HG03469 (cell line): Measurements from ENCODE around the gene APLP2.
"Not testable (repeated sequence)": the region's sequence is repeated elsewhere in the genome, so short reads cannot be mapped to it uniquely, and the experiment has no call there.

Experiments used
- ATAC-seq: cut with Tn5 transposase; IDR thresholded peaks from one replicate; pipeline ENCODE4 v1.9.1; 2021; ENCODE audit warnings: mild to moderate bottlenecking, moderate library complexity, moderate number of reproducible peaks; ENCODE audit not compliant: unreplicated experiment

The APLP2 gene

DNA sequence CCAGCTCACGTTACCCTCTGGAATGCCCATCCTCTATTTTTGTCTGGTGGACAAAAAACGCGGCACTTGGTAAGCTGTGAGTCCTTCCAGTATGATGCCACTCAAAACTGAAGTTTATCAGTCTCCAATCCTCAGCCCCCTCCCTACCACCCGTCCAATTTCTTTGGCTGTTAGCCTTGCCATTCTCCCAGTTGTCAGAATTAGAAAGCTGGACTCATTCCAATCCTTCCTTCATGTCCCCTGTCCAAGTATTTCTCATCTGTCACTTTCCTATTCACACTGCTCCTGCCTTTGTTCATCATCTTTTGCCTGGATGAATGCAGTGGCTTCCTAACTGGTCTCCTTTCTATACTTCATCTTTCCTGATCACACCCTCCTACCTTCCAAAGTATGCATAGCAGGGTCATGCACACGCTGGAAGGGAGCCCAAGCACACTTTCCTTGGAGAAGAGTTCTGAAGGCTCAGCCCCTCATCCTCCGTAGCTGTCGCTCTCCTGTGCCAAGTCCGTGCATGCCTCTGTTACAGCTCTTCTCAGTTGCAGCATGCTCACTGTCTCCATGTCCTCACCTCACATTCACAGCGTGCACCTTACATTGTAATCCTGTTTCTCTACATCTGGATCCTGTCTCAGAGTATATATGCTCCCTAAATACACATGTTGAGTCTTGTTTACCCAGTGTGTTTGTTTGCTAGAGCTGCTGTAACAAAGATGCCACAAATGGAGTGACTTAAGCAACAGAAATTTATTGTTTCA lies 19.4 kb downstream of the APLP2 start:
- no peak for ATAC-seq

DNA sequence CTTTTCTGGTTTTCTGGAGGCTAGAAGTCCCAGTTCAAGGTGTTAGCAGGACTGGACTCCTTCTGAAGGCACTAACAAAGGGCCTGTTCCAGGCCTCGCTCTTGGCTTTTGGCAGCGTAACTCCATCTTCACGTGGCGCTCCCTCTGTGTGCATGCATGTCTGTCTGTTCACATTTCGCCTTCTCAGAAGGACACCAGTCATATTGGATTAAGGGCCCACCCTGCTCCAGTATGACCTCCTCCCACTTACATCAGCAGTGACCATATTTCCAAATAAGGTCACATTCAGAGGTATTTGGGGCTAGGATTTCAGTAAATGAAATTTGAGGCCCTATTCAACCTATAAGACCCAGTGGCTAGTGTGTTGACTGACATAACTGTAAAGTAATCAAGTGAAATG lies 20.0 kb downstream of the APLP2 start:
- no peak for ATAC-seq

DNA sequence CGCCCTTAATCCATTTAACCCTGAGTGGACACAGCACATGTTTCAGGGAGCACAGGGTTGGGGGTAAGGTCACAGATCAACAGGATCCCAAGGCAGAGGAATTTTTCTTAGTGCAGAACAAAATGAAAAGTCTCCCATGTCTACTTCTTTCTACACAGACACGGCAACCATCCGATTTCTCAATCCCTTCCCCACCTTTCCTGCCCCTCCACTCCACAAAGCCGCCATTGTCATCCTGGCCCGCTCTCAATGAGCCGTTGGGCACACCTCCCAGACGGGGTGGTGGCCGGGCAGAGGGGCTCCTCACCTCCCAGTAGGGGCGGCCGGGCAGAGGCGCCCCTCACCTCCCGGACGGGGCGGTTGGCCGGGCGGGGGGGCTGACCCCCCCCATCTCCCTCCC lies 20.8 kb downstream of the APLP2 start:
- ATAC-seq = not testable (repeated sequence)

DNA sequence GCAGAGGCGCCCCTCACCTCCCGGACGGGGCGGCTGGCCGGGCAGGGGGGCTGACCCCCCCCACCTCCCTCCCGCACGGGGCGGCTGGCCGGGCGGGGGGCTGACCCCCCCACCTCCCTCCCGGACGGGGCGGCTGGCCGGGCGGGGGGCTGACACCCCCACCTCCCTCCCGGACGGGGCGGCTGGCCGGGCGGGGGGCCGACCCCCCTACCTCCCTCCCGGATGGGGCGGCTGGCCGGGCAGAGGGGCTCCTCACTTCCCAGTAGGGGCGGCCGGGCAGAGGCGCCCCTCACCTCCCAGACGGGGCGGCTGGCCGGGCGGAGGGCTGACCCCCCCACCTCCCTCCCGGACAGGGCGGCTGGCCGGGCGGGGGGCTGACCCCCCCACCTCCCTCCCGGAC lies 21.5 kb downstream of the APLP2 start:
- not testable (repeated sequence) for ATAC-seq

DNA sequence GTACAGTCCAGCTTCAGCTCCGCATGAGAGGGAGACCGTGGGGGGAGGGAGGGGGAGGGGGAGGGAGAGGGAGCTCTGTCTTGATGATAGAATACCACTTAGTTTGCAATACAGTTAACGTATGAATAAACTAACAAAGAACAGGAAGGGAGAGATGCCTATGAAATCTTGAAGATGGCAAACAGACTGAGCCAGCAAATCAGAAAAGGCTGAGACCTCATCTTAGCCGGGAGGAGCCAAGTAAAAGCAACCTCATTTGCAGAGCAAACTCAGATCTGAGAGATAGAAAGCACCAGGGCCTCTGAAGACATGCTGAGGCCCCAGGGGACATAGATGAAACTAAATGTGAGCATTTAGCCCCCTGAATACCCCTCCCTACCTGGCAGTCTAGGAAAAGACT lies 23.0 kb downstream of the APLP2 start:
- ATAC-seq = no peak

DNA sequence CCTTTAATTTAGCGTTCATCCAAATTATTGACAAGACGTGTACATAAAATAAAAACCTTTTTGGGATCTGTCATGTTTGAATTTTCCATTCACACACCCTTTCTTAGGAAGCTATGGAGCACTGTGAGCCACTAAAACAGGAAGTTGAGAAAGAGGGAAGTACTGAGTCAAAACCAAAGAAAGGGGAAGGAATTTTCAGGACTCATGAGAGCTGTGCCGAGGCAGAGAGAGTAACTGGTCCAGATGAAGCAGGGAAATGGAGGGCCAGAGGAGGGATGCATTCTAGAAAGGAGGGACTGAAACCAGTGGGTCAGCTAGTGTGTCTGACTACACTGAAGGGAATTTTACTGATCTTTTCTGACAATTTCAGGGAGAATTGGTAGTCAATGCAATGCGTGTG lies 24.9 kb downstream of the APLP2 start:
- no peak for ATAC-seq

DNA sequence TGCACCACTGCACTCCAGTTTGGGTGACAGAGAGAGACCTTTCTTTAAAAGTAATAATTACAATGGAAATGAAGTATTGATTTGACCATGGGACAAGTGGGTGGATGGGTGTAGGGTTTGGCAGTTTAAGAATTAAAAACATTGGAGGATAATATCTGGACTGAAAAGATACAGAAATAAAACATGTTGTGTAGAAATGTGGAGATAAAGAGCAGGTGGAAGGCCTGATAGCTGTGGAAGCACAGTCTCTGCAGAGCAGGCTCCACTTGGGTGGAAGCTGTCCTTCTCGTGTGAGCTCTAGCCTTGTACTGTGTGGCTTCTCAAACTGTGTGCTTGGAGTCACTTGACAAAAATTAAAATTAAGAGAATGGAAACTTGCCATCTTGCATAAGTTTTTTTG lies 25.6 kb downstream of the APLP2 start:
- no peak for ATAC-seq

DNA sequence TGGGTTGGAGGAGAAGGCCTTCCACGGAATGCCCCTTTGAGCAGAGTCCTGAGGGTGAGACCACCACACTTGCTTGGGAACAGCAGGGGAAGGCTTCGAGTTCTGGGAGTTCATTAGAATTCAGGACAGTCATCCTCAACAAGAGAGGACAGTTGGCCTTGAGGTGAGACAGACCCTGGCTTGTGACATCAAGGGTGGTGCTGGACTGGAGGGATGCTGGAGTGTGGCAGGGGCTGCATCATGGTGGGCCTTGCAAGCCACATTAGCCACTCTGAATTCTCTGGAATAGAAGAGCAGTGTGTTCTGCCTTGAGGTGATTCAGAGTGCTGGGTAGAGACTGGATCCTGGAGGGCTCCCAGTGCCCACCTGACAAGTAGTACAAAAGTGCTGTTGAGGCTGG lies 26.3 kb downstream of the APLP2 start:
- no peak for ATAC-seq

DNA sequence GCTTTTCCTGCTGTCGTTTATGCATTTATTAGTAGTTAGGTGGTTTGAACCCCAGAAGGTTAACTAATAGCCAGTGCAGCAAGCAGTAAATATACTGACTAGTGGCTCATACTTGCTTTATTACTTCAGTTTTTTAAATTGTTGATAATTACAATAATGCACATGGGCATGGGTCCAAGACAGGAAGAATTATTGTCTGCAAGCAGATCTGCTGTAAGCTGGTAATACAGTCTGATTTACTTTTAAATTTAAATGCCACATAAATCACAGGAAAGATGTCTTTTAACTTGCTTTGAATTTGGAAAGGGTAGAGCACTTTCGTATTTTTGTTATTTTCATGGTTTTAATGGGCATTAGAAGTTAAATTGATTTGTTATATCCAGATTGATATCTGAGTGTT lies 27.1 kb downstream of the APLP2 start:
- ATAC-seq = no peak

DNA sequence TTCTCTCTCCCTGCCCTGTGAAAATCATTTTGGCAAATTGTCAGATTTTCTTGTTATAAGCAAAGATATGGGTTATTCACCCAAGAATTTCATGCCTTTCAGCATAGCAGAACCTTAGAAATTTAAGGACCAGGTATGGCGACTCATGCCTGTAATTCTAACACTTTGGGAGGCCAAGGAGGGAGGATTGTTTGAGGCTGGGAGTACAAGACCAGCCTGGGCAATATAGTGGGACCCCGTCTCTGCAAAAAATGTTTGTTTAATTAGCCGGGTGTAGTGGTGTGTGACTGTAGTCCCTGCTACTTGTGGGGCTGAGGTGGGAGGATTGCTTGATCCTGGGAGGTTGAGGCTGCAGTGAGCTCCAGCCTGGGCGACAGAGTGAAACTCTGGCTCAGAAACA lies 27.6 kb downstream of the APLP2 start:
- ATAC-seq = no peak

DNA sequence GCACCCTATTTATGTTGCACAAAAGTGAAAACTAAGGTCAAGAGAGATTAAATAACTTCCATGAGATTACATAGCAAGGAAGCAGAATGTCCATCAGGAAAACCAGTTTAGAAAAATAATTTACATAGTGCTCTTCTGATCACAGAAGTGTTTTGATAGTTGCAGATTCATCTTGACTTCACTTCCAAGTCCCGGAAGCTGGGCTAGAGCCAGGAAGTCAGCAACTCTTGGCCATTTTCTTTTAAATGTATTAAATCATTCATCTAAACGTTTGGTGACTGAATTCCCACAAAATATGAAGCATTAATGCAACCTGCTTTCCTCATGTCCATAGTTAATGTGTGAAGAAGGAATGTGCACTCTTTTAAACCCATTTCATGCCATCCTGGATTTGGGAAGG lies 29.7 kb downstream of the APLP2 start:
- ATAC-seq = no peak

DNA sequence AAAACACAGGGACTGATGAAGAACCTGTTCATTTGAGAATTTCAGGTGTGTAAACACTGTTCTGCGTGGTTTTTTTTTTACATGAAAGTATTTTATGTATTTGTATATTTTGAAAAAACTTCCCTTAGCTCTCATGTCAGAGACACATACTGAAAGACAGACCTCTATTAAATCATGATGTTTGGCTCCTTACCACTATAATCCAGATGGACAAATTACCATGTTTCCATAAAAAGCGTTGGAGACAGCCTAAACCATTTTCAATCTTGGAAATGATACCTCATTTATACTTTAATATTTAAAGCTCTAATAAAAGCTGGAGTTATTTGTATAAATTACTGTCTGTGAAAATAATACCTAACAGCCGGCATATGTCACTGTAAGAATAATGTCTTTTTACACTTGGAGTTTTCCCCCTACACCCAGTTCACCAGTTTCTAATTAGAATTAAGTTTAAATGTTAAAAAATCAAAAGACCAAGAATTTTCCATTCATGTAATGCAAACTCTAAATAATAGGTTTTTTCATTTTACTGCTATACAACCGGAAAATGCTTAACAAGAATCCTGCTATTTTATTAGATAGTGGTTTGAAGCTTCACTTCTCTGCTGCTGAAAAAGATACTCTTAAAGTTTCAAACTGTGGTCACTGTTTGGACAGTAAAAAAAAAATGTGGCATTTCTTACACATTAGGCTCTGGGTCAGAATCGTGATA lies 30.8 kb downstream of the APLP2 start:
- no peak for ATAC-seq

DNA sequence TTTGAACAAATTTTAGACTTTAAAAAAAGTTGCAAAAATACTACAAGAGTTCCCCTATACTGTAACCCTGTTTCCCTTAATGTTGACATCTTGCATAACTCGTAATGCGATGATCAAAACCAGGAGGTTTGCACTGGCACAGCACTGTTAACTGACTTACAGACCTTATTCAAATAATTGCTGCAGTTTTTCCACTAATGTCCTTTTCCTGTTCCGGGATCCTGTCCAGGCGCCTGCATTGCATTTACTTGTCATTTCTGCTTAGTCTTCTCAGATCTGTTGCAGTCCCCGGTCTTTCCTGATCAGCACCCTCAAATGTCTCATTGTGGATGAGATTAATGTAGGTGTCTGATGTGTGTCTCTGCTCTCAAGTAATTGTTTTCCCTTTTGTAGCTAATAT lies 32.0 kb downstream of the APLP2 start:
- no peak for ATAC-seq

DNA sequence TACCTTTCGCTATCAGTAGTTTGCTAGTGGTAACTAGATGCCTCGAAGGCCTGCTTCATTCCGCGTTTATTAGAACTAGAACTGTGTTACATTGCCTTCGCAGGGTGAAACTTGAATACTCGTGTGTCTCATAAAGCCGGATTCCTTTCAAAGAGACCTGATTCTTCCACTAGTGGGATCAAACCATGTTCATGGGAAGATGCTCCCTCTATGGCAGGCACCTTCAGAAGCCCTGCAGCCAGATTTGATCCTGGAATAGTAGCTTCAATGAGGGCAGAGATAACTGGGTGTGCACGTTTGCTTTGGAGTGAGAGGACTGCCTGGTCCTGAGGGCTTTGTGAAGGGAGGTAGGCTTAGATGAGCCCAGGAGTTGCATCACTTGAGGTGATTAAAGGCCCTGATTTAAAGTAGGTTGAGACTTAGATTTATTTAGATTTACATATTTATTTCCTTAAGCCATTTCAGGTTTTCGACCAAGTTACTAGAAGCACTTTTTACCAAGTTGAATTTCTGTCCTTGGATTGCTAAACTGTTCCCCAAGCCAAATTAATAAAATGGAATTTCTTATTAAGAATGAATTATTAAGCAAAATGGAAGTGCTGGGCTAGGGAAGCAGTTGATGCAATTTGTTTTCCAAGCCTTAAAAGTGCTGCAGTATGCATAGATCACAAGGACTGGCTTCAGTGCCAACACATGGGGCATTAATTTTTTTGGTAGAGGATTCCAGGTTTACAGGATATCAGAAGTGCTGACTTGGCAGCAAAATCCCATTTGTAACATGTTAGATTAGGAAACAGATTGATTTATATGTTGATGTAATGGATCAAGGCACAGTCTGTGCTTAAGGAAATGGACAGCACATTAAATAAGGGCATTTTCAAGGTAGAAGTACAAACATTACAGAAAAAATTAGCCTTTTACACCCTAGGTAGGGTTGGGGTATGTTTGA lies 32.9 kb downstream of the APLP2 start:
- ATAC-seq = no peak

DNA sequence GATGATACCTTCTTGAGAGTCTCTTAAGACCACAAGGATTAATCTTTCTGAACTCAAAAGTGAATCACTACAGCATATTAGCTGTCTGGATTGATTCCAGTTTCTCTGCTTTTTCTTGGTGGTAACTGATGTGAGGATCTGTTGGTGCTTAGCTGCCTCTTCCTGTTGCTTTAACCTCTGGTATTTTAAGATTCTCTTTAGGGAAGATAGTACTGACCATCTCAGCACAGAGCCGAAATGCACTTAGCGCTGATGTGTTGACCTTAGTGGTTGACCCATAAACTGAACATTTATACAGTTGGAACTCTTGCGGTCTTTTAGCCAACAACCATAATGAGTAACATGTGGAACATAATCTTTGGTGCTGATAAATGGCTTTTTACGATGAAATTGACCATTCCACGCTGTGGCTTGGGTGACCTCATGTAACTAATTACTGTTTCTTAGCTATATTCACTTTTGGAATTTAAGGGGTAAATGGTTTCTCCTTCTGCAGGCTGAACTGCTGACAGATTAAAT lies 33.7 kb downstream of the APLP2 start:
- no peak for ATAC-seq

DNA sequence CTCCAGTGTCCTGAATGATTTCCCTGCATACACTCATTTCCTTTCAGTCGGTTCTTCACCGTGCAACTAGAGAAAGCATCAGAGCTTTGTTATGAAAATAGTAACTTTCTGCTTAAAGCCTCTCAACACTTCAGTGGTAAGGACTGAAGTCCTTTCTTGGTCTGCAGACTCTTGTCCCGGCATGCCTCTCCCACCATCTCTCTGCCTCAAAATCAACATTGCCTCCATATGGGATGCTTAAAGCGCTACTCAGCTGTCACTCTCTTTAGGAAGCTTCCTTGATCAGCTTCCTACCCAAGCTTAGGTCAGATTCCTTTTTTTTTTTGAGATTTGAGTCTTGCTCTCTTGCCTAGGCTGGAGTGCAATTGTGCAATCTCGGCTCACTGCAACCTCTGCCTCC lies 36.7 kb downstream of the APLP2 start:
- no peak for ATAC-seq

DNA sequence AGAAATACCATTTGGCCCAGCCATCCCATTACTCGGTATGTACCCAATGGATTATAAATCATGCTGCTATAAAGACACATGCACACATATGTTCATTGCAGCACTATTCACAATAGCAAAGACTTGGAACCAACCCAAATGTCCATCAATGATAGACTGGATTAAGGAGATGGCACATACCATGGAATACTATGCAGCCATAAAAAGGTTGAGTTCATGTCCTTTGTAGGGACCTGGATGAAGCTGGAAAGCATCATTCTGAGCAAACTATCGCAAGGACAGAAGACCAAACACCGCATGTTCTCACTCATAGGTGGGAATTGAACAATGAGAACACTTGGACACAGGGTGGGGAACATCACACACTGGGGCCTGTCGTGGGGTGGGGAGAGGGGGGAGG lies 39.0 kb downstream of the APLP2 start:
- not testable (repeated sequence) for ATAC-seq

DNA sequence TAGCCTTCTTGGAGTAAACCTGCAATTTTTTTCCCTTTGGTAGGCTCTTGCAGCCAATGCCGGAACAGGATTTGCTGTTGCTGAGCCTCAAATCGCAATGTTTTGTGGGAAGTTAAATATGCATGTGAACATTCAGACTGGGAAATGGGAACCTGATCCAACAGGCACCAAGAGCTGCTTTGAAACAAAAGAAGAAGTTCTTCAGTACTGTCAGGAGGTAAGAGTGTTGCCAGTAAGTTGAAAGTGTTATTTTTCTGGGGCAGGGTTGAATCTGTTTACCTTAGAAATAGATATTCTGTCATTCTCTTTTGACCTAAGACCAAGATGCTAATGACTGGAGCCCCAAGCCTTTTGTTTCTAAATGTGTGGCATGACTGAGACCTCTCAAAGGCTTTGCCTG lies 39.7 kb downstream of the APLP2 start:
- no peak for ATAC-seq

DNA sequence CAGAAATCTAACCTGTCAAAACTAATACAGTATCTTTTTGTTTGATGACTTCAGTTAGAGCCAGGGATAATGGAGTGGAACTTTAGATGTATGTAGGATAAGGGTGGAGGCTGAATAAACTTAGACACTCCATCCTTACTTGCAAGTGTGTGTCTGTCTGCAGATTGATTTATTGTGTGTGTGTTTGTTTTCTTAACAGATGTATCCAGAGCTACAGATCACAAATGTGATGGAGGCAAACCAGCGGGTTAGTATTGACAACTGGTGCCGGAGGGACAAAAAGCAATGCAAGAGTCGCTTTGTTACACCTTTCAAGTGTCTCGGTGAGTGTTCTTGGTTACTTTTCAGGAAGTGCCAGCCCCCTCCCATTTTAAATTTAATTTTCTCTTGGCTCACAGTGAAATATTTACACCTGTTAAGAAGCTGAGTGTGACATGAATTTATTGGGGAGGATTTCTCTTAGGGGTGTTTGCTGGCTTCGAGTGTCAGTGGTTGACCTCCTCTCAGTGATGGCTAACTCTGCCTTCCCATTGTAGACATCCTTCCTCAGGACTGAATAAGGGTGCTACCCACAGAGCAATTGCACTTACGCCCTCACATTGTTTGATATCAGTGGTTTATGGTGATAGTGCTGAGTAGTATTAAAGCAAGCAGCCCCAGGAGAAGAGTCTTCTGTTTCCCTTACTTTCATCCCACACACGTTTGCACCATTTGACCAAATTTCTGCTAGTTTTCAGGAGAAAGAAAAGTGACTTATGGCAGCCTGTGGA lies 40.8 kb downstream of the APLP2 start:
- no peak for ATAC-seq

DNA sequence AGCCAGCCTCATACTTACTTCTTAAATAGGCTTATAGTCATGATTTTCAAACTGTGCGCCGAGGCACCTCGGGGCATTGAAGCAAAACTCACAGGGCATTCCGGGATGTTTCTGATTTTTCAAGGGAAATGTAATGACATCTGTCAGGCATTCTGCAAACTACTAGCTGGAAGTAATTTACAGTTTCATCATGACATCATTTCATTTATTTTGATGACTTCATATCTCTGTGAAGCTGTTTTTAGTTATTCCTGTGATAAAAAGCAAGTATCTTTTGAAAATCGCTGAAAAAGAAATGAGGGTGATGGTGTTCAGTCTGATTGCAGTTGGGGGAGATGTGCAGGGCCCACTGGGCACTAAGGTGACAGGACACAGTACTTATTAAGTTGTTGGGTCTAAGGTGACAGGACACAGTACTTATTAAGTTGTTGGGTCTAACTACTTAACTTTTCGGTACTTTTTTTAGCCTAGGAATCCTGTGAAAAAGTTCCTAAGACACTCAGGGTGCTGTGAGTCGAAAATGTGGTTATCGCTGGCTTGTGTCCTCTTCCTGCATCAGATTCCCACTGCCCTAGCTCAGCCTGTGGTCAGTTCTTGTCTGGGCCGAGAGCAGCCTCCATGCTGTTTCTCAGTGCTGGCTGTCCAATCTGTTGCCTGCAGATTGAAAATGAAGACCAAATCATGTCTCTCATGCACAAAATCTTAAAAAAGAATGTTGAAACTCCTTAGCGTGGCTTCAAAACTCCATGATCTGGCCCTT lies 42.6 kb downstream of the APLP2 start:
- no peak for ATAC-seq
